ENCODE results near the gene C11orf21. TPM values are rescaled to one million over a fixed set of nuclear protein-coding genes. Genes with fewer than 3 reads are reported as not detected.

The C11orf21 gene
- polyA plus RNA-seq, 1 of the 3 experiments (the other 2 are of a cell fraction), result 0.03 TPM

DNA sequence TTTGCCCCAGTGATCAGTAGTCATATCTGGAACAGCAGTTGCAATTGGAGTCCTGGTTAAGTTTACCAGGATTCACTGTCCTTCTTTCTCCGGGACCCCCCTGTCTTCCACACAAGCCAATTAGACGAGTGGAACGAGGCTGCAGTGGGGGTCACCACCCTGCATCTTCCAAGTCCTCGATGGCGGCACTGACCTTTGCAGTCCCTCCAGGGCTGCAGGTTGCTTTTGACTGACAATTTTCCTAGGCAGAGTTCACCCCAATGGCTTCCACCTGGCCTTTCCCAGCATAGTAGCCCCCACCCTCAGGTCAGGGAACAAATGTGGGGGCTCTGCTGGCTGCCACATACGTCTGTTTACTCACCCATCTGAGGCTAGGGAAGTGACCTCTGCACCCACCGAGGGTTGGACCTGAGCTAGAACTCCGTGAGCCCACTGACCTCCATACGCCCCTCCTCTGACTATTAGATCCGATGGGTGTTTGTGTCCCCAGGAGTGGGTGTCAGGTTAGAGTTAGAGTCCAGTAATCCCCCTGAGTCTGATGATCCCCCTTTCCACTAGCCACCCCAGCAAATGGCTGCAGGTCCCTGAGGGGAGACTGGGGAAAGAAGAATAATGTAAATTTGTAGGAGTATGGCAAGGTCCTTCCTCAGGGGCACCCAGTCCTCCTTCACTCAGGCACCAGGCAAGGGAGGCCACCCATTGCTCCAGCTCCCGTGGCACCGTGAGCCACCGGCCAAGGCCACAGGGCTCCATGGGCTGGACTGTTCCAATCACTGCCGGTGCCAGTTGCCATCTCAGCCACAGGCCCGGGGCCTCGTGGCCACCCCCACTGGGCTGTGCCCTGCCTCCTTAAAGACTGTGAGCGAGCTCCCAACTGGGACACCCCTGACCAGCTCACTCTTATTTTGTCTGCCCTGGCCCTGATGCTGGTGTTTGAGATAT, 5.5 kb downstream of the C11orf21 start:
- no peaks in the 10 kb centered on the region for H3K79me2 ChIP-seq (ENCODE audit: insufficient read depth)
- CTCF ChIA-PET, result interaction anchor here (1.6 to 13.9 kb wide), 4 partner anchors 9 to 140 kb away, joined by 5 to 318 read pairs (median 17); no protein-coding TSS in a partner anchor
- no peaks in the 10 kb centered on the region for H3K4me1 ChIP-seq (ENCODE audit: control insufficient read depth in 1 of 2, insufficient read depth in 2 of 2, low read depth in 1 of 2, low read length in 1 of 2)
- no peaks in the 10 kb centered on the region for H3K27me3 ChIP-seq (ENCODE audit: insufficient read depth)
- H4K20me1 ChIP-seq (ENCODE audit: insufficient read depth), result no peaks in the 10 kb centered on the region
- no peak overlapping the region for H3K27ac ChIP-seq (ENCODE audit: low read depth in 2 of 2, low read length in 1 of 2)
- 55% methylated on average over 13 of the region's 17 CpGs for WGBS (ENCODE audit: low lambda C conversion rate)
- H3K36me3 ChIP-seq (replicated peaks in 1 of 2; ENCODE audit: control insufficient read depth in 1 of 2, insufficient read depth in 2 of 2, low read length in 1 of 2), result no peaks in the 10 kb centered on the region
- H2AFZ ChIP-seq (ENCODE audit: low read depth), result no peak overlapping the region
- no peak for DNase-seq
- no peaks in the 10 kb centered on the region for H3F3A ChIP-seq (replicated peaks; ENCODE audit: insufficient read depth)
- no peaks in the 10 kb centered on the region for H3K9me2 ChIP-seq
- POLR2A ChIA-PET, result no interaction called here
- TF ChIP-seq, protein P1, sequence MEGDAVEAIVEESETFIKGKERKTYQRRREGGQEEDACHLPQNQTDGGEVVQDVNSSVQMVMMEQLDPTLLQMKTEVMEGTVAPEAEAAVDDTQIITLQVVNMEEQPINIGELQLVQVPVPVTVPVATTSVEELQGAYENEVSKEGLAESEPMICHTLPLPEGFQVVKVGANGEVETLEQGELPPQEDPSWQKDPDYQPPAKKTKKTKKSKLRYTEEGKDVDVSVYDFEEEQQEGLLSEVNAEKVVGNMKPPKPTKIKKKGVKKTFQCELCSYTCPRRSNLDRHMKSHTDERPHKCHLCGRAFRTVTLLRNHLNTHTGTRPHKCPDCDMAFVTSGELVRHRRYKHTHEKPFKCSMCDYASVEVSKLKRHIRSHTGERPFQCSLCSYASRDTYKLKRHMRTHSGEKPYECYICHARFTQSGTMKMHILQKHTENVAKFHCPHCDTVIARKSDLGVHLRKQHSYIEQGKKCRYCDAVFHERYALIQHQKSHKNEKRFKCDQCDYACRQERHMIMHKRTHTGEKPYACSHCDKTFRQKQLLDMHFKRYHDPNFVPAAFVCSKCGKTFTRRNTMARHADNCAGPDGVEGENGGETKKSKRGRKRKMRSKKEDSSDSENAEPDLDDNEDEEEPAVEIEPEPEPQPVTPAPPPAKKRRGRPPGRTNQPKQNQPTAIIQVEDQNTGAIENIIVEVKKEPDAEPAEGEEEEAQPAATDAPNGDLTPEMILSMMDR (IDR thresholded peaks at IDR 0.05), result no peak
- no peak for TF ChIP-seq NRF1 (IDR thresholded peaks at IDR 0.05; ENCODE audit: low read depth, low read length)
- TF ChIP-seq FOXJ3 (CRISPR knock-in tag; IDR thresholded peaks at IDR 0.05), result no peak
- TF ChIP-seq SMC3 (IDR thresholded peaks at IDR 0.05; ENCODE audit: low read depth, low read length), result no peak
- TF ChIP-seq TEAD4 (IDR thresholded peaks at IDR 0.05; ENCODE audit: borderline replicate concordance, insufficient read depth), result no peak
- no peak for TF ChIP-seq FOSL2 (IDR thresholded peaks at IDR 0.05; ENCODE audit: borderline replicate concordance, low read depth)
- TF ChIP-seq USF1 (IDR thresholded peaks at IDR 0.05; ENCODE audit: borderline replicate concordance, low read depth), result no peak
- TF ChIP-seq ELF1 (IDR thresholded peaks at IDR 0.05), result no peak
- no peak for TF ChIP-seq RCOR1 (IDR thresholded peaks at IDR 0.05; ENCODE audit: low read length)
- TF ChIP-seq RAD21 (IDR thresholded peaks at IDR 0.05; ENCODE audit: low read length), result no peak
- no peak for TF ChIP-seq RFX5 (IDR thresholded peaks at IDR 0.05; ENCODE audit: low read length)
- TF ChIP-seq, protein P2, sequence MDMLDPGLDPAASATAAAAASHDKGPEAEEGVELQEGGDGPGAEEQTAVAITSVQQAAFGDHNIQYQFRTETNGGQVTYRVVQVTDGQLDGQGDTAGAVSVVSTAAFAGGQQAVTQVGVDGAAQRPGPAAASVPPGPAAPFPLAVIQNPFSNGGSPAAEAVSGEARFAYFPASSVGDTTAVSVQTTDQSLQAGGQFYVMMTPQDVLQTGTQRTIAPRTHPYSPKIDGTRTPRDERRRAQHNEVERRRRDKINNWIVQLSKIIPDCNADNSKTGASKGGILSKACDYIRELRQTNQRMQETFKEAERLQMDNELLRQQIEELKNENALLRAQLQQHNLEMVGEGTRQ (IDR thresholded peaks at IDR 0.05; ENCODE audit: borderline replicate concordance, low read depth, low read length), result no peak
- no peak for TF ChIP-seq FOXM1 (IDR thresholded peaks at IDR 0.05; ENCODE audit: low read depth)
- TF ChIP-seq CHD2 (IDR thresholded peaks at IDR 0.05; ENCODE audit: low read length, partially characterized antibody), result no peak
- no peak for TF ChIP-seq GATA2 (CRISPR knock-in tag; IDR thresholded peaks at IDR 0.05)
- TF ChIP-seq JUND (IDR thresholded peaks at IDR 0.05), result no peak
- no peak for TF ChIP-seq TAF1 (IDR thresholded peaks at IDR 0.05; ENCODE audit: borderline replicate concordance, low read depth, low read length)
- TF ChIP-seq RXRA (IDR thresholded peaks at IDR 0.05; ENCODE audit: borderline replicate concordance, low read depth), result no peak
- TF ChIP-seq GABPA (IDR thresholded peaks at IDR 0.05; ENCODE audit: low read depth), result no peak
- no peak for TF ChIP-seq MAX (IDR thresholded peaks at IDR 0.05; ENCODE audit: low read depth)
- H3K4me2 ChIP-seq, result no peak overlapping the region
- H3K9me3 ChIP-seq, result no peaks in the 10 kb centered on the region
- no peak overlapping the region for H3K4me3 ChIP-seq (ENCODE audit: low read depth in 2 of 2, low read length in 1 of 2)
- no peak overlapping the region for H3K9ac ChIP-seq
